Measurements from ENCODE around the gene LRRC66.

GRCh38 chr4:52057196-52057595 lies 37.0 kb upstream of the LRRC66 start:
- no peak for TF ChIP-seq POLR2AphosphoS5 (IDR thresholded peaks at IDR 0.05; ENCODE audit: low read depth)
- TF ChIP-seq CTCF (conservative IDR thresholded peaks at IDR 0.05; ENCODE audit: low read depth in 2 of 2), result no peak
- TF ChIP-seq CREB1 (CRISPR knock-in tag; IDR thresholded peaks at IDR 0.05; ENCODE audit: low read depth), result no peak

Data from GM23338 (cell line).